ENCODE results near the gene GRIN2C. TPM values are rescaled to one million over a fixed set of nuclear protein-coding genes. Genes with fewer than 3 reads are reported as not detected.

GRIN2C gene
- total RNA-seq, 1 experiment from 2014 or later = 0.44 TPM

DNA sequence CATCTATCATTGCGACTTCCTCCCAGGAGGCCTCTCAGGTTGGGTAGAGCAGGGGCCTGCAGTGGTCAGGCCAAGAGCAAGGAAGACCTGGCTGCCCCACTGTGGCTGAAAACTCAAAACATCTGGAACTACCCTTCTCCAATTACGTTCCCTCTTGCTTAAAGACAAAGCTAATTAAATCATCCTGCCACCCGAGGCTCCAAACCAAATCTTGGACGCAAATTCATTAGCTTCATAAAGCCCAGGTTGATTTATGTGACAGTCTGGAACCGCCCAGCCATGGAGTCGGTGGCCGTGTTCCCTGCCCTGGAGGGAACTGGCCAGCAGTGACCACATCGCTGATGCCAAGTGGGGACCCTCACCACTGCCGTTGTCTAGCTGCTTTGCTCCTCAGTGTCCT, 21.4 kb downstream of the GRIN2C start:
- Histone ChIP-seq H4K20me1 (ENCODE audit: control insufficient read depth, insufficient read depth, insufficient read length) (no peaks in the 10 kb centered on the region), H3K14ac (ENCODE audit: insufficient read depth, low read length) (no peak overlapping the region), H3K9me3 (ENCODE audit: control insufficient read depth, low read depth, low read length) (no peaks in the 10 kb centered on the region), H3K4me1 (ENCODE audit: insufficient read depth, low read length) (peaks cover 2% of the 10 kb centered on the region; the same call in 1 of the 2 replicates), H3K23ac (ENCODE audit: insufficient read length, low read depth, low read length) (no peak overlapping the region), H3K18ac (ENCODE audit: insufficient read length, low read depth, low read length) (no peak overlapping the region), H2BK12ac (ENCODE audit: insufficient read length, low read depth, low read length) (no peak overlapping the region), H2BK120ac (ENCODE audit: low read depth, low read length, poor library complexity, severe bottlenecking) (no peak overlapping the region), H4K91ac (ENCODE audit: insufficient read length, low read depth, low read length) (no peak overlapping the region), H3K23me2 (ENCODE audit: insufficient read length, low read depth, low read length, poor library complexity, severe bottlenecking) (no peaks in the 10 kb centered on the region), H2BK15ac (ENCODE audit: low read depth, low read length) (no peak overlapping the region), H2AK5ac (ENCODE audit: insufficient read length, low read length) (no peak overlapping the region), H3T11ph (ENCODE audit: low read length) (no peak overlapping the region), H3K4me2 (ENCODE audit: insufficient read depth, insufficient read length, low read length) (no peak overlapping the region), H2BK20ac (ENCODE audit: low read depth, low read length, poor library complexity, severe bottlenecking) (no peak overlapping the region), H2AFZ (ENCODE audit: low read length) (no peak overlapping the region), H3K79me2 (ENCODE audit: insufficient read depth, low read length) (no peaks in the 10 kb centered on the region), H3K56ac (ENCODE audit: insufficient read length, low read depth, low read length) (no peak overlapping the region), H3K79me1 (ENCODE audit: insufficient read depth, low read depth, low read length, poor library complexity, severe bottlenecking) (no peaks in the 10 kb centered on the region), H2BK5ac (ENCODE audit: insufficient read length, low read length) (no peak overlapping the region), H3K27ac (ENCODE audit: insufficient read length, low read depth, low read length) (no peak overlapping the region), H4K8ac (replicated peaks; ENCODE audit: insufficient read length, low read depth, low read length) (no peak overlapping the region), H3K4ac (ENCODE audit: low read depth, low read length) (no peak overlapping the region), H4K5ac (ENCODE audit: insufficient read length, low read depth, low read length) (no peak overlapping the region), H3K9ac (ENCODE audit: extremely low read depth, insufficient read length, low read length) (no peak overlapping the region), H3K27me3 (ENCODE audit: insufficient read depth, low read length) (no peaks in the 10 kb centered on the region; the same call in 1 of the 2 replicates)
- TF ChIP-seq, protein P1, sequence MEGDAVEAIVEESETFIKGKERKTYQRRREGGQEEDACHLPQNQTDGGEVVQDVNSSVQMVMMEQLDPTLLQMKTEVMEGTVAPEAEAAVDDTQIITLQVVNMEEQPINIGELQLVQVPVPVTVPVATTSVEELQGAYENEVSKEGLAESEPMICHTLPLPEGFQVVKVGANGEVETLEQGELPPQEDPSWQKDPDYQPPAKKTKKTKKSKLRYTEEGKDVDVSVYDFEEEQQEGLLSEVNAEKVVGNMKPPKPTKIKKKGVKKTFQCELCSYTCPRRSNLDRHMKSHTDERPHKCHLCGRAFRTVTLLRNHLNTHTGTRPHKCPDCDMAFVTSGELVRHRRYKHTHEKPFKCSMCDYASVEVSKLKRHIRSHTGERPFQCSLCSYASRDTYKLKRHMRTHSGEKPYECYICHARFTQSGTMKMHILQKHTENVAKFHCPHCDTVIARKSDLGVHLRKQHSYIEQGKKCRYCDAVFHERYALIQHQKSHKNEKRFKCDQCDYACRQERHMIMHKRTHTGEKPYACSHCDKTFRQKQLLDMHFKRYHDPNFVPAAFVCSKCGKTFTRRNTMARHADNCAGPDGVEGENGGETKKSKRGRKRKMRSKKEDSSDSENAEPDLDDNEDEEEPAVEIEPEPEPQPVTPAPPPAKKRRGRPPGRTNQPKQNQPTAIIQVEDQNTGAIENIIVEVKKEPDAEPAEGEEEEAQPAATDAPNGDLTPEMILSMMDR (conservative IDR thresholded peaks at IDR 0.05) = no peak
- WGBS (ENCODE audit: extremely low coverage, insufficient read length, low lambda C conversion rate) = no CpG with 5 or more reads among the region's 9 CpGs
- Mint-ChIP-seq H3K36me3 (ENCODE audit: insufficient read depth in 1 of 3, low read depth in 3 of 3) (peaks cover 7 to 18% (median 15%) of the 10 kb centered on the region in 3 experiments; a peak in 6 of 7 replicates), H3K4me3 (no peak overlapping the region), H3K4me1 (peaks cover 18 to 32% of the 10 kb centered on the region in 2 experiments), H3K27me3 (ENCODE audit: low read depth) (peaks cover 23% of the 10 kb centered on the region), H3K9me3 (no peaks in the 10 kb centered on the region), H3K27ac (no peak overlapping the region)
- no peak for DNase-seq

All from H9 (cell line).